Measurements from ENCODE around the gene PMVK. TPM values are rescaled to one million over a fixed set of nuclear protein-coding genes. Genes with fewer than 3 reads are reported as not detected.

The PMVK gene
- total RNA-seq, 1 experiment from 2014 or later = 26.3 TPM

- H3K9me3 Mint-ChIP-seq = no peaks in the 10 kb centered on the region
- H4K8ac ChIP-seq (replicated peaks; ENCODE audit: insufficient read length, low read depth, low read length) = no peak overlapping the region
- no peak overlapping the region for H3K56ac ChIP-seq (ENCODE audit: insufficient read length, low read depth, low read length)
Observed at GRCh38 chr1:154972213-154972516, 35.6 kb upstream of the PMVK start.

More at GRCh38 chr1:154972213-154972516, 35.6 kb upstream of the PMVK start:
- H3K9ac ChIP-seq (ENCODE audit: extremely low read depth, insufficient read length, low read length) = peak overlapping the region; percentile 23
- Mint-ChIP-seq H3K4me3 (no peak overlapping the region; a peak in 1 of 5 replicates), H3K27ac (no peak overlapping the region; a peak in 4 of 7 replicates), H3K27me3 (ENCODE audit: low read depth) (no peaks in the 10 kb centered on the region), H3K36me3 (ENCODE audit: insufficient read depth in 1 of 3, low read depth in 3 of 3) (peaks cover 13 to 32% (median 14%) of the 10 kb centered on the region in 3 experiments), H3K4me1 (peaks cover 40 to 43% of the 10 kb centered on the region in 2 experiments)
- peak overlapping the region; percentile 97 for H3K27ac ChIP-seq (ENCODE audit: insufficient read length, low read depth, low read length)
- TF ChIP-seq CTCF (conservative IDR thresholded peaks at IDR 0.05) = no peak
- H2BK20ac ChIP-seq (ENCODE audit: low read depth, low read length, poor library complexity, severe bottlenecking) = no peak overlapping the region
- peaks cover 7% of the 10 kb centered on the region for H3K79me1 ChIP-seq (ENCODE audit: insufficient read depth, low read depth, low read length, poor library complexity, severe bottlenecking)
- H4K20me1 ChIP-seq (ENCODE audit: control insufficient read depth, insufficient read depth, insufficient read length) = no peaks in the 10 kb centered on the region
- H3K4me1 ChIP-seq (ENCODE audit: insufficient read depth, low read length) = peaks cover 4% of the 10 kb centered on the region; the same call in 1 of the 2 replicates
- H3K79me2 ChIP-seq (ENCODE audit: insufficient read depth, low read length) = peaks cover 31% of the 10 kb centered on the region
- WGBS (ENCODE audit: extremely low coverage, insufficient read length, low lambda C conversion rate) = no CpG with 5 or more reads among the region's 3 CpGs
- H2AFZ ChIP-seq (ENCODE audit: low read length) = no peak overlapping the region
- H4K91ac ChIP-seq (ENCODE audit: insufficient read length, low read depth, low read length) = no peak overlapping the region
- H3K4ac ChIP-seq (ENCODE audit: low read depth, low read length) = no peak overlapping the region; the same call in 1 of the 2 replicates
- peak overlapping the region; percentile 67 for H2BK120ac ChIP-seq (ENCODE audit: low read depth, low read length, poor library complexity, severe bottlenecking)
- H3K23me2 ChIP-seq (ENCODE audit: insufficient read length, low read depth, low read length, poor library complexity, severe bottlenecking) = peaks cover 42% of the 10 kb centered on the region
- peak overlapping the region; percentile 5 for H2BK5ac ChIP-seq (ENCODE audit: insufficient read length, low read length)
- H3K18ac ChIP-seq (ENCODE audit: insufficient read length, low read depth, low read length) = peak overlapping the region; percentile 78
- H3K9me3 ChIP-seq (ENCODE audit: control insufficient read depth, low read depth, low read length) = no peaks in the 10 kb centered on the region
- H4K5ac ChIP-seq (ENCODE audit: insufficient read length, low read depth, low read length) = peak overlapping the region; percentile 8
- H2BK12ac ChIP-seq (ENCODE audit: insufficient read length, low read depth, low read length) = peak overlapping the region; percentile 2
- no peak for DNase-seq
- H3K14ac ChIP-seq (ENCODE audit: insufficient read depth, low read length) = peak overlapping the region; percentile 74; the same call in 1 of the 2 replicates
- no peak overlapping the region for H3K23ac ChIP-seq (ENCODE audit: insufficient read length, low read depth, low read length)
- no peak overlapping the region for H2BK15ac ChIP-seq (ENCODE audit: low read depth, low read length)
- H3K4me2 ChIP-seq (ENCODE audit: insufficient read depth, insufficient read length, low read length) = peak overlapping the region; percentile 68
- no peak overlapping the region for H2AK5ac ChIP-seq (ENCODE audit: insufficient read length, low read length)
- H3K27me3 ChIP-seq (ENCODE audit: insufficient read depth, low read length) = no peaks in the 10 kb centered on the region
- peak overlapping the region; percentile 40 for H3T11ph ChIP-seq (ENCODE audit: low read length)

Data from H9 (cell line).